ENCODE data around the gene OR2F2.
A peak's percentile ranks its signal among the peaks of the same experiment; 100 is the strongest.

Gene OR2F2, protein sequence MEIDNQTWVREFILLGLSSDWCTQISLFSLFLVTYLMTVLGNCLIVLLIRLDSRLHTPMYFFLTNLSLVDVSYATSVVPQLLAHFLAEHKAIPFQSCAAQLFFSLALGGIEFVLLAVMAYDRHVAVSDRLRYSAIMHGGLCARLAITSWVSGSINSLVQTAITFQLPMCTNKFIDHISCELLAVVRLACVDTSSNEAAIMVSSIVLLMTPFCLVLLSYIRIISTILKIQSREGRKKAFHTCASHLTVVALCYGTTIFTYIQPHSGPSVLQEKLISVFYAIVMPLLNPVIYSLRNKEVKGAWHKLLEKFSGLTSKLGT

DNA sequence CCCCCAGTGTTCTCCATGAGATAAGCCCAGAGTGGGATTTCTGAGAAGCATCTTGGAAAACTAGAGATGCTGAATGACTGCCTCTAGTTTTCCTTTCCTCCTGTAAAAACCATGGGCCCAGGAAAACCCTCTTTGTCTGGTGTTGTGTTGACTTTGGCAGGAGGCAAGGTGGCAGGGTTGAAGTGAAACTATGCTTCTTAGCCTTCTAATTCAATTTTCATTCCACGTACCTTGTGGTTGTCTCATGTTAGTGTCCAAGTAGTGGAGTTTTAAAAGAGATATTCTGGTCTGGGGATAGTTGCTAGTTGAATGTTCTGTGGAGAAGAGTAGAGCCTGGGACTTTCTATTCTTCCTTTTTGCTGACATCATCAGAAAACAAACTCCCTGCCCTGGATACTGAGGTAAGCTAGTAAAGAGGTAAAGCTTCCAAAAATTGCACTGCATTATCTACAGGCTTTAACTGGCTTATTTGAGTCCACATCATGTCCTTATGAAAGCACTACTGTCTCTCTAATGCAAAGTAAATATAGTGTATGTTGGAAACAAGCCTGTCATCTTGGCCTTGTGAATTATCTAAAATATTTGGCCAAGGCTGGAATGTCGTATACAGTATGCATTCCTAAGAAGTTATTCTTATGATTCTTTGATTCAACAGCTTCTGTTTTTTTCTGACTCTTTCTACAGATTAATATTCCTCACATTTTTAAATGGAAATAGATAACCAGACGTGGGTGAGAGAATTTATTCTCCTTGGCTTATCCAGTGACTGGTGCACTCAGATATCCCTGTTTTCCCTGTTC lies at the start of gene OR2F2:
TSS of gene OR2F2 (plus strand) at position 708 of the 800 bp plus-strand sequence. CDS start at position 708, 0 bp downstream.
- DNase-seq = no peak

DNA sequence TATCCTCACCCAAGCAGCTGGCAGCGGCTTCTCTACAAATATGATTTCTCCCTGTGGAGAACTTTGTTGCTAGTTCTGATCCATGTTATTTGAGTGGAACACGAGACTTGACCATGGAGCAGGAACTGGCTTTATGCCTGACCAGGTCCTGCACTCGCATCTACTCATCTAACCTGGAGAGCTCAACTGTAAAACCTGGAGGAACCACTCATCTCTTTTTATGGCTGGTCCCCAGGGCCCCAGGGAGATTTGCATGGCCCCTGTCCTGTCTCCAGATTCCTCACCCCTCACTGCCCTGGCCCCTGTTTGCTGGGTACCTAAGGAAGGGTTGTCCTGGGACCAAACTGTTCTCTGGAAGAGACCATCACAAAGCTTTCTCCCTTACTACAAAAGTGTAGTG lies 49.1 kb upstream of the OR2F2 start:
- no peak for DNase-seq

DNA sequence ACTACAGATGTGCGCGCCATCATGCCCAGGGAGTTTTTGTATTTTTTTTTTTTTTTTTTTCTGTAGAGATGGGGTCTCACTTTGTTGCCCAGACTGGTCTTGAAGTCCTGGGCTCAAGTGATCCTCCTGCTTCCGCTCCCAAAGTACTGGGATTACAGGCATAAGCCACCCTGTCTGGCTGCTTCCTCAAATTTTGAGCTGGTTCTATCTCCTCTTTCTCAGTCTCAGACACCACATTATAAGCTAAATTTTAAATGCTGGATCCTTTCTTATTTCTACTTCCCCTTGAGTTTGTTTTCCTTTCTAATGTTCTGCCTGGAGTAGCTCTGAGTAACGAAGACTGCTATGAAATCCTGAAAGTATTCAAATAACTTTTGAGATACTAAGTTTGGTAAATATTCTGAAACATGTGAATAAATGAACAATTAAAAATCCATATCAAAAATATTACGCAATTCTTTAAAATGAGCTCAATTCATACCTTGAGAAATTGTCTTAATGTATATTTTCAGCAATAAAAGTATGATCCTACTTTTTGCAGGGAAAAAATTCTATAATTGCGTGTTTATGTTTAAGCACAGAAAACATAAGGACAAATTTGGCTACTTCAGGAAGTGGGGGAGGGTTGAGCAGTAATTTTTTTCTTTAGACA lies 48.1 kb upstream of the OR2F2 start:
- DNase-seq = no peak

DNA sequence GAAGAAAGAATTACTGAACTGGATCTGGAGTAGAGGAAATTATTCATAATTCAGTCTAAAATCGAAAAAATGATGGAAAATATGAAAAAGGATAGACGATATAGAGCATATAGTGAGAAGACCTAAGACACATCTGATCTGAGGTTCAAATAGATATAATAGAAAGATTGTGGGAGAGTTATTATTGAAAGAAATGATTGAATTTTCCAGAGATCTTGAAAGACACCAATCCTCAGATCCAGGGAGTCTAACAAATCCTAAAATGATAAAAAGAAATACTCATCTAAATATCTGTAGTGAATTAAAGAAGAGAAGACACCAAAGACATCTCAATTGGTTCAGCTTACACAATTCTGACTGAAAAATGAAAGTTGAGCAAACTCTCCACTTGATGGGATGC lies 46.0 kb upstream of the OR2F2 start:
- DNase-seq = no peak

DNA sequence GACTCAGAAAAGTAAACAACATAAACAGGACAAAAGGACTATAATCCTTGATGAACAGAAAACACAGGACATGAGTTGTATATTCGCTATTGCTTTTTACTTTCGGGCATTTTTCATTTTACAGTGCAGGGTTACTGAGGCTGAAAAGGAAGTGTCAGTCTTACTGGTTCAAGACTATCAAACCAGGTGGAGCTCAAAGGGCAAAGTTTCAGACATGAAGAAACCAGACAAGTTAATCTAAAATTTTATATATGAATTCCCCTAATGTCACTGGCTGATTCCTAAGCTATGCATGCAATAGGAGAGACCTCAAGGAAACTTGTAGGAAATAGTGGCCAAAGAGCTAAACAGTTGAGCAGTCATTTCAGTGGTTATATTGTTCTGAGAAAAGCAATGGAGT lies 44.5 kb upstream of the OR2F2 start:
- no peak for DNase-seq

DNA sequence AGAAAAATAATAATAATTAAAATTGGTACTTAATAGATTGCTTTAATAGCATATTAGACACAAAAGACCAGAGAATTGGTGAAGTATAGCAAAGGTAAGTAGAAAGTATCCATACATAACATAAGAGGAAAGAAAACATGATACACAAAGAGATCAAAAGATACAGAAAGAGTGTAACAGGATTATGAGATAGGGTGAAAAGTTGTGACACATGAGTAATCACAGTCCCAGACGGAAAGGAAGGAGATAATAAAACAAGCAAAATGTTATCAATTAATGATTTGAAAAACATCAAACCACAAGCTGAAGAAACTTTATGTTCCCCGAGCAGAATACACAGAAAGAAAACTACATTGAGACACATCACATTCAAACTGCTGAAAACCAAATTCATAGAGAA lies 43.6 kb upstream of the OR2F2 start:
- no peak for DNase-seq

DNA sequence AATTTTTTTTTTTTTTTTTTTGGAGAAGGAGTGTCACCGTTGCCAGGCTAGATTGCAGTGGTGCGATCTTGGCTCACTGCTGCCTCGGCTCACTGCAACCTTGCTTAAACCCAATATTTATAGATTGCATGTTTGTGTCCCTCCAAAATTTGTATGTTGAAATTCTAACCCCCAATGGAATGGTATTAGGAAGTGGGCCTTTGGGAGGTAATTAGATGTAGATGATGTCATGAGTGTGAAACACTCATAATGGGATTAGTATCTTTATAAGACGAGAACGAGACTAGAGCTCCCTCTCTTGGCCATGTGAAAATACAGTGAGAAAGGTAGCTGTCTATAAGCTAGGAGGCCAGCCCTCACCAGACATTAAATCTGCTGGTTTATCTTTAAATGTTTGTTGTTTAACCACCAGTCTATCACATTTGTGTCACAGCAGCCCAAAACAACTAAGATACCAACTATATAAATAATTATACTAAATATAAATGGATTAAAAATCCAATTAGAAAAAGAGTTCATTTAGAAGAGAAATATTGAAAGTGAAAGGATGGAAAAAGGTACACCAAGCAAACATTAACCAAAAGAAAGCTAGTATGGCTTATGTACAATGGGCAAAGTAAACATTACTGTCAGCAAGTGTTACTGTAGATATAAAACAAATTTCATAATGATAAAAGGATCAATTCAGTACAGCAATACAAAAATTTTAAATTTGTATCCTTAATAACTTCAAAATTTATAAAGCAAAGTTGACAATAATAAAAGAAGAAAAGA lies 42.3 kb upstream of the OR2F2 start:
- DNase-seq = peak; percentile 27 to 79

DNA sequence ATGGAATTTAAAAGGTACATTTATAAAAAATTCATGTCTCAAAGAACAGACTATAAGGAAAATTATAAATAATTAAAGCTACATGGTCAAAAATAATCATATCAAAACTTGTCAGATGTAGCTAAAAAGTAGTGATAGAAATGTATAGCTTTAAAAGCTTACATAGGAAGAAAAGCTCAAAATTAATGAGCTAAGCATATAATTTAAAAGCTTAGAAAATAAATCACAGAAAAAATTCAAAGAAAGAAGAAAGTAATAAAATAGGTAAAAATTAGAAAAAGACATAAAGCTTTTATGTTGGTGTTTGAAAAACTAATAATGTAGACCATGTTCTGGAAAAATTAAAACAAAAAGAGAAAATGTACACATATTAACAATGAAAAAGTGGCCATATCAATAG lies 38.4 kb upstream of the OR2F2 start:
- no peak for DNase-seq

DNA sequence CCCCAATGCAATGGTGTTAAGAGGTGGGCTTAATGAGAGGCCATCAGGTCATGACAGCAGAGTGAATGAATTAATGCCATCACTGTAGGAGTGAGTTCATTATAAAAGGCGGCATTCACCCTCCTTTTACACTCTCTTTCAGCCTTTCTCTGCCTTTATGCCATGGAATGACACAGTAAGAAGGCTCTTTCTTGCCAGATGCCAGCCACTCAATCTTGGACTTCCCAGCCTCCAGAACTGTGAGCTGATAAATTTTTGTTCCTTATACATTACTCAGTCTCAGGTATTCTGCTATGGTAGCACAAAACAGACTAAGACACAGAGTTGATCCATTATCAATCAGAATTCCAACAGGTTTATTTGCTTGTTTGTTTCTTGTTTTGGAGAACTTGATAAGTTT lies 36.2 kb upstream of the OR2F2 start:
- no peak for DNase-seq

DNA sequence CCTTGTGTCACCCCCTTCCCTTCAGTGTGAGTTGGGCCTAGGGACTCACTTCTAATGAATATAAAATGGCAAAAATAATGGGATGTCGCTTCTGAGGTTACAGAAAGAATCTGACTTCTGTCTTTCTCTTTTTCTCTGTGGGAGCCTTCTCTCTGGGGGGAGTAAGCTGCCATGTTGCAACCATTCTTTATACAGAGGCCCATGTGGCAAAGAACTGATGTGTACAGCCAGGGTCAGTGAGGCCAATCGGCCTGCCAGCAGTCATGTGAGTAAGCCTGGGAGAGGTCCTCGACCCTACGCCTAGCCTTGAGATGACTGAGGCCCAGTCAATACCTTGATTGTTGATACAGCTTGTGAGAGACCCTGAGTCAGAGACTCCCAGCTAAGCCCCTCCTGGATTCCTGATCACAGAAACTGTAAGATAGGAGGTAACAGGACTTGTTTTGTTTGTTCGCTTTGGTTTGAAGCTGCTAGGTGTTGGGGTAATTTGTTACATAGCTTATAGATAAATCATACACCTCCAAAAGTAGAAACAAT lies 34.7 kb upstream of the OR2F2 start:
- DNase-seq = no peak

DNA sequence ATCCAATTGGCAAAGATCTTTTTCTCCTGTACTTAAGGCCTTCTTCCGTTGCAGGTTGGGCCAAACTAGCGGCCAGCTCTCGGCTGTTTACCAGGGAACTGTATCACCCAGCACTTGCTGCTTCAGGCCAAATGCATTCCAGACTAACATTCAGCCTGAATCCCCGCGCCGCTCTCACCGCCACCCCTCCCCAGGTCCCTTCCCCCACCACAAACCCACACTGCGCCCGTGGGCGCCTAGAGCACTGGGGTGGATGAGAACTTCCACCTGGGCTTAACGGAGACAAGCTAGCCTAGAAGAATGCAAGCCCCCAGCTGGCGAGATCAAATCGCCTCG lies 33.7 kb upstream of the OR2F2 start:
- DNase-seq = peak in 1 of 2 experiments; percentile 76

DNA sequence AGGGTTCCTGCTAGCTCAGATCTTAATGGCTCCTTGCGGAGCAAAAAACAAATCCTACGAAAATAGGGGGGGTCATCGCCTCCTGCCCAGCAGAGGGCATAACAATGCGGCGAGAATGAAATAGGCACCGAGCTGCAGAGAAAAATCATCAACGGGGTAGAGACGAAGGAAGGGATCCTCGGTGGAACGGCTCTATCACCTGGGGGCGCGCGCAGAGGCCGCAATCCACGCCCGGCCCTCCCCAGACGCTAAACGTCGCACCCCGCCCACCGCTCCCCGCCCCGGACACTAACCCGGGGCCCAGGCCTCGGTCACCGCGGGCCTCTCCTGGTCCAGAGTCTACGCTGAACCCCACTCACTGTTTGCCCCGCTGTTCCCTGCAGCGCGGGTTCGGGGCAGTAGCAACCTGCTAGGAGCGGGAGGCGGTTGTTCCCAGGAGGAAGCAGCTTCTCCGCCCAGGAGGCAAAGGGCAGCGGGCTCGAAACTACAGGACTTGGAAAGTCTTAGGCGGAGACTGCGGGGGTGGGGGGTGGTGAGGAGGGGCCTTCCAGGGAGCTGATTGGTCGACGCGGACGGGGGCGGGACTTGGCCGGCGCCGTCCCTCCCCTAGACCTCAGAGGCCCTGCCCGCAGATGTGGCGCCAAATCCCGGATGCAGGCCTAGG lies 33.2 kb upstream of the OR2F2 start, which contains the start of gene TCAF1:
TSS of gene TCAF1 (minus strand) at position 509 of the 664 bp plus-strand sequence. CDS start 25,568 bp downstream, outside the sequence.
- peak; percentile 96 for DNase-seq

DNA sequence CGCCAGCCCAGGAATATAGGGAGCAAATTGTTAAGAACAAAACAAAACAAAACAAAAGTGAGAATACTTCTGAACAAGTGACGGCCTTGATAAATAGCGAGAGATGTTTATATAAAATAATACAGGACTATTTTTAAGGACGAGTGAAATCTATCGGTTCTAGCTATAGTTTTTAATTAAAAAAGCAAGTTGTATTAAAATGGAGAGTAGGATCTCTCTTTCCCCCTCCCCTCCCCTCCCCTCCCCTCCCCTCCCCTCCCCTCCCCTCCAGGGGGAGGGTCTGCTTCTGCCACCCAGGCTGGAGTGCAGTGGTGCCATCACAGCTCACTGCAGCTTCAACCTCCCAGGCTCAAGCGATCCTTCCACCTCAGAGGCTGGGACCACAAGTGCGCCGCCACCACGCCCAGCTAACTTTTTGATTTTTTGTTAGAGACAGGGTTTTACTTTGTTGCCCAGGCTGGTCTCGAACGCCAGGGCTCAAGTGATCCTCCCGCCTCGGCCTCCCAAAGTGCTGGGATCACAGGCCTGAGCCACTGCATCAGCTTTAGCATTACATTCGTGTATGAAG lies 32.6 kb upstream of the OR2F2 start:
- DNase-seq = no peak

DNA sequence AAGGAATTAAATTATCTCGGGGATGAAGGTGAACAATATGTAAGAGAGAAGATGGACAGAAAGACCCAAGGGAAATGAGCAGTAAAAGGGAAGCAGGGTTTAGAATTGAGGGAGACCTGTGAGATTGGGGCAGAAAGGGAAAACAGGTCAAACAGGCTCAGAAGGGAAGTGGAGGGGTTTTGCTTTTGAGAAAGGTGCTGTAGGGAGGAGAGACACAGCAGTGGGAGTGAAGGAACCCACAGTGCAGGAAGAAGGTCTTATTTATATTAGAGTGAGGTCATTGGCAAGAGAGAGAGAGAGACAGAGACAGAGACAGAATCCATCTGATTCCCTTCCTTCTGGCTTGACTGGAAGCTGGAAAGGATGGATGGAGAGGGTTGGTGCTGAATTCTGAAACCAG lies 29.5 kb upstream of the OR2F2 start:
- DNase-seq = no peak

DNA sequence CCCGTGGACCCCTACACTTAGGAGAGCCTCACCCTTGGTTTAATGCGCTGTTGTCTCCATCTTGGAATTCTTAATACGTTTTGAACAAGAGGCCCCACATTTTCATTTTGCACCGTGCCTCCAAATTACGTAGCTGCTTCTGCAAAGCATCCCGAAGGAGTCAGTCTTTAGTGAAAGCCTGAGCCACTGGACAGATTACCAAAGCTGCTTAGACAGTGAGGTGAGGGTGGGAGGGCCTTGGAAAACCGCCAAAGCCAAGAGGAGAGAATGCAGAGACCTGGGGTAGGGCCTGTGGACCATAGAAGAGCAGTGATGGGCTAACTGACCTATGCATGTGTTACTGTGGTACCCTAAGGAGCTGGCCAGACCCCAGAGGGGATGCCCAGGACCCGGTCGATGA lies 28.9 kb upstream of the OR2F2 start:
- DNase-seq = no peak

DNA sequence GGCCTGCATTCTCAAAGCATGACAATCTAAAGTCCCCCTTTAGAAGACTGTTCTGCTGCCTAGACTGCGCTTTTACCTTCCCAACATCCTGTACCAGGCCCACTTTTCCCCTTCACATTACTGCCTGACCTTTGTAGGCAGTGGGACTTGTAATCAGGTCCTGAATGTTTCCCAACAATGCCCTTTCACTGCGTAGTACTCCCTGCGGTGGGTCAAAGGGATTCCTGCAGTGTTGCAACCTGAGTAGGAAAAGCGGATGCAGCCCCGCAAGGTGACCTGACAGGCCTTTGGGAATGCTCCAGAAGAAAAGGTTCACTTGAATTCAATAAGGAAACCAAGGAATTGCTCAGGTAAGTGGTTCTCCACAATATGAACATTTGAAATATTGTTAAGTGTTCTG lies 28.1 kb upstream of the OR2F2 start:
- no peak for DNase-seq

DNA sequence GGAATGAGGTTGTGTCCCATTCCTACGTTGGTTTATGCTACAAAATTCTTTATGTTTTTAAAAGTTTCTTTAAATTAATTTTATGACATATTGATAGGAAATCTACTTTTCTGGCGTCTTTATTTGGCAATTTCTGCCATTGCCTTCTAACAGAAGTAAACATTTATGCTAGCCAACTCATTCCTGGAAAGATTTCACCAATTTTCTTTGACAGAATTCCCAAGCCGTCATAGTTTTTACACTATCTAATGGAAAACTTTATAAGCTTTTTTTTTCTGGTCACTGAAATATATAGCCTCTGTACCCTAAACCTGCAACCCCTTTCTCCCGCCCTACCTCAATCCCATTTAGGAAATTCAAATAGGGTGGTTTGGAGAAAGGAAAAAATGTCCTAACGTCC lies 26.9 kb upstream of the OR2F2 start:
- no peak for DNase-seq

DNA sequence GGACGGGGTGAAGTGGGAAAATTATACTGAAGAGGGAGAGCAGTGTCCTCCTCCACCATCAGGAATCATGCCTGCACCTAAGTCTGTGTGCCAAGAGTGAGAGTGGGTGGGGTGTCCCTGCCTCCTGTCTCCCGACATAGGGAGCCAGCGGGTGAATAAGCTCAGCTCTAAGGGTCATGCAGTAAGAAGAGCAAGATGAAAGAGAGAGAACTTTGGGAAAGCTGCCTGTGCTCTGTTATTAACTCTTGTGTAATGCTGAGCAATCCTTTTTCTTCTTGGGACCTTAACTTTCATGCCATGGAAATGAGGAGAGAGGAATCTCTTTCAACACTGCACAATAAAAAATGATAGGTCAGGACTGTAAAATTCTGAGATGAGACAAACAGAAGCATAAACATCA lies 25.2 kb upstream of the OR2F2 start:
- DNase-seq = no peak

DNA sequence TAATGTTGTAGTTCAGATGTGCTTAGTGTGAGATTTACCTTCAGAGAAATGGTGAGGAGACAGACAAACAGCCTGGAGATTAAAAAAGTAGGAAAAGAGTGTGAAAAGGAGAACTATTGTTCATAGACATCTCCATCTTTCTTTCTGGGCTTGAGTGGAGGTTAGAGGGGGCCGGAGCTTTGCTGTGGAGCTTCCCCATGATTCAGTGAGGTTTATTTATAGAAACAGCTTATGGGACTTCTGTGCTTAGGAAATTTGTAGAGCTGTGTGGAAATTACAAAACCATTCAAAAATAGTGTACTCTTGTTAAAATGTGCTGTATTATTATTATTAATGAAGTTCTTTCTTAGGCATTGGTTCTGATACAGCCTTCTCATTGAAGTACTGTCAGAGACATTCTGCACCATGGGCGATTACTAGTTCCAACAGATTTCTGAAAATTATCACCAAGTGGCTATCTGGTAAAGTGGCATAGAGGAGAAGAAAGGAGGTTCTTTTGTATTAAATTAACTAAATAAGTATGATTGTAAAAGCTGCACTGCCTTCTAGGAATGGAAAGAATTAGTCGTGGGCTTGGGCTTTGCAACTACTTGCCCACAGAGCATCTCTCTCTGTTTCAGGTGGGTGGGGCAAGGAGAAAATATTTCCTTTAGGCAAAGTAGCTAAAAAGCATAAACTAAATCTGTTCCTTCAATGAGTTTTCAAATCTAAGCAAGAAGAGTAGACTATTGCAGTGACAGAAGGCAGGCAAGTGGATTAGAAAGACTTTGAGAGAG lies 24.4 kb upstream of the OR2F2 start:
- no peak for DNase-seq

DNA sequence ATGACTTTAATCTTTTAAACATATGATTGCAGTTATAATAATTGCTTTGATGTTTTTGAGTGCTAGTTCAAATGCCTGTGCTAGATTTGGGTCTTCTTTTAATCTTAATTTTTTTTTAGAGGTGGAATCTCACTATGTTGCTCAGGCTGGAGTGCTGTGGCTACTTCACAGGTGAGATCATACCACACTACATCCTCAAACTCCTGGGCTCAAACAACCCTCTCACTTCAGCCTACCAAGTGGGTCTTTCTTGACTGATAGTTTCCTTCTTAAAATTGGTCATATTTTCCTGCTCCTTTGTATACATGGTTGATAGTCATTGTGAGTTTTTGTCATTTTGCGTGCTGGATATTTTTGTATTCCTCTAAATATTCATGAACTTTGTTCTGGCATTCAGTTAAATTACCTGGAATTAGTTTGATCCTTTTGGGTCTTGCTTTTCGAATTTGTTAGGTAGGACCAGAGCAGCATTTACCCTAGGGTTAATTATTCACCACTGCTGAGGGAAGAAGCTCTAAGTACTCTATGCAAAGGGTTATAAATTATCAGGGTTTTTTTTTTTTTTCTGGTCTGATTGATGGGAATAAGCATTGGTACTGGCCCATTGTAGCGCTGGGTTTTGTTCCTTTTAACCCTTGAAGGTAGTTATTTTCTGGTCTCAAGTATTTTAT lies 21.0 kb upstream of the OR2F2 start:
- DNase-seq = no peak

Data from NCI-H2081 (cell line).